B cell (primary cell): ENCODE measurements around the gene BRSK2. TPM values are rescaled to one million over a fixed set of nuclear protein-coding genes. Genes with fewer than 3 reads are reported as not detected.
A peak's percentile ranks its signal among the peaks of the same experiment; 100 is the strongest.

Experiments
- ATAC-seq: fragments of 200-7000 bp; cut with Tn5 transposase; one replicate; pipeline ENCODE4 v1.10.0; 2021; ENCODE audit warnings: low read depth, mild to moderate bottlenecking, moderate number of reproducible peaks, moderate library complexity
- CTCF ChIA-PET: fragments of 350-600 bp; sonication (Branson Sonifier 250); formaldehyde crosslinking; loops from one replicate; lab custom pipeline; 2021; ENCODE audit warnings: antibody characterized with exemption, inconsistent platforms; lab: Charles Lee
- POLR2A ChIA-PET: fragments of 350-600 bp; sonication (Branson Sonifier 250); formaldehyde crosslinking; loops from one replicate; lab custom pipeline; 2021; ENCODE audit warnings: antibody characterized with exemption; lab: Charles Lee
- DNase-seq: peaks from one replicate; pipeline ENCODE4 v3.0.0; 2013
- H2AFZ ChIP-seq: 2 replicates; pipeline ENCODE4 v1.6.1; 2012; ENCODE audit warnings: mild to moderate bottlenecking, low read depth, low read length; ENCODE audit not compliant: insufficient read depth, poor library complexity, severe bottlenecking
- H3K27ac ChIP-seq, 2 donors: 1 replicate in 1 of 2; 2 replicates in 1 of 2; pipeline ENCODE4 v1.5.1; 2012 to 2013; ENCODE audit warnings: low read length in 2 of 2, mild to moderate bottlenecking in 2 of 2, moderate library complexity in 1 of 2
- H3K27me3 ChIP-seq, 4 experiments: fragments of 200-600 bp in 1 of 4; sonication (generic) in 1 of 4; replicated peaks in 1 of 4; 1 replicate in 2 of 4; 2 replicates in 2 of 4; pipeline versions ENCODE4 v1.6.1 to v1.7.0; 2013 to 2016; ENCODE audit warnings: low read length in 3 of 4, mild to moderate bottlenecking in 2 of 4, mixed read lengths in 1 of 4, moderate library complexity in 1 of 4; ENCODE audit not compliant: insufficient read depth in 4 of 4, control insufficient read depth in 3 of 4; ENCODE audit errors: control extremely low read depth in 1 of 4
- H3K36me3 ChIP-seq, 2 experiments: replicated peaks in 1 of 2; 1 replicate in 1 of 2; 2 replicates in 1 of 2; pipeline versions ENCODE4 v1.6.1 to v1.7.1; 2013; ENCODE audit warnings: low read length in 1 of 2; ENCODE audit not compliant: insufficient read depth in 2 of 2, control insufficient read depth in 1 of 2; ENCODE audit errors: control extremely low read depth in 1 of 2, extremely low read depth in 1 of 2
- H3K4me1 ChIP-seq, 2 donors: fragments of 200-600 bp in 1 of 2; sonication (generic) in 1 of 2; 1 replicate in 1 of 2; 2 replicates in 1 of 2; pipeline versions ENCODE4 v1.5.1 to v1.6.1; 2013 to 2017; ENCODE audit warnings: low read length in 2 of 2; ENCODE audit not compliant: control insufficient read depth in 2 of 2, insufficient read depth in 2 of 2
- H3K4me2 ChIP-seq: replicated peaks from 2 replicates; pipeline ENCODE3; 2012; ENCODE audit warnings: mild to moderate bottlenecking, low read depth, low read length; ENCODE audit not compliant: poor library complexity, severe bottlenecking
- H3K4me3 ChIP-seq, 5 experiments: fragments of 200-600 bp in 1 of 5; sonication (generic) in 1 of 5; 1 replicate in 3 of 5; 2 replicates in 2 of 5; pipeline versions ENCODE4 v1.5.1 to v1.7.0; 2011 to 2016; ENCODE audit warnings: low read length in 4 of 5, mild to moderate bottlenecking in 4 of 5, low read depth in 2 of 5, control low read depth in 1 of 5, moderate library complexity in 1 of 5; ENCODE audit not compliant: insufficient read depth in 1 of 5; ENCODE audit errors: control extremely low read depth in 1 of 5, extremely low read depth in 1 of 5
- H3K79me2 ChIP-seq: fragments of 200-600 bp; sonication (generic); one replicate; pipeline ENCODE4 v1.6.0; 2016; ENCODE audit warnings: low read length; ENCODE audit not compliant: control insufficient read depth, insufficient read depth
- H3K9ac ChIP-seq: fragments of 200-600 bp; sonication (generic); 2 replicates; pipeline ENCODE4 v1.6.1; 2017; ENCODE audit warnings: mild to moderate bottlenecking, low read length, moderate library complexity
- H3K9me3 ChIP-seq, 3 donors: one replicate each; pipeline versions ENCODE4 v1.6.1 to v1.7.1; 2013; ENCODE audit warnings: low read length in 2 of 3; ENCODE audit not compliant: control insufficient read depth in 2 of 3, insufficient read depth in 1 of 3; ENCODE audit errors: control extremely low read depth in 1 of 3
- H4K20me1 ChIP-seq: 2 replicates; pipeline ENCODE4 v1.6.0; 2012; ENCODE audit warnings: mild to moderate bottlenecking, low read length; ENCODE audit not compliant: insufficient read depth, control insufficient read depth, poor library complexity, severe bottlenecking
- H3K27ac Mint-ChIP-seq: one replicate; pipeline ENCODE4 v1.8.0; 2021; ENCODE audit warnings: mixed read lengths
- H3K27me3 Mint-ChIP-seq: one replicate; pipeline ENCODE4 v1.8.0; 2021; ENCODE audit warnings: mixed read lengths
- H3K4me1 Mint-ChIP-seq: one replicate; pipeline ENCODE4 v1.8.0; 2021; ENCODE audit warnings: mixed read lengths
- H3K4me3 Mint-ChIP-seq: one replicate; pipeline ENCODE4 v1.8.0; 2021; ENCODE audit warnings: mixed read lengths
- H3K9me3 Mint-ChIP-seq: one replicate; pipeline ENCODE4 v1.8.0; 2022; ENCODE audit warnings: mixed read lengths; ENCODE audit not compliant: insufficient read depth
- EZH2 ChIP-seq: IDR thresholded peaks from 2 replicates; pipeline ENCODE4 v1.6.1; 2012; ENCODE audit warnings: borderline replicate concordance, low read depth, mild to moderate bottlenecking, moderate library complexity, low read length; ENCODE audit not compliant: insufficient read depth, poor library complexity, severe bottlenecking
- WGBS: methylation state at CpG from one replicate; pipeline ENCODE4 v1.1.5; 2013; ENCODE audit warnings: missing lambda C conversion rate; ENCODE audit not compliant: insufficient coverage; 5-methylcytosine and 5-hydroxymethylcytosine counted together
- intact Hi-C: fragments of 100-400 bp; cut with micrococcal nuclease; formaldehyde crosslinking; loops from one replicate; pipeline ENCODE4 v1.10.0; 2022
- polyA plus RNA-seq: library from polyadenylated mRNA; depleted of rRNA; stranded (reverse); fragments of >200 nt; gene quantifications from 2 replicates; pipeline ENCODE4 v1.2.3, GENCODE V29; 2012
- total RNA-seq, 2 donors: library from RNA; stranded (reverse); fragments of 120-200 nt in 1 of 2; gene quantifications; 1 replicate in 1 of 2; 2 replicates in 1 of 2; pipeline versions ENCODE4 v1.2.3 to v1.2.4, GENCODE V29; 2013 to 2022
- TF ChIP-seq, protein P1 (sequence below): fragments of 200-600 bp; IDR thresholded peaks from one replicate; pipeline ENCODE4 v1.8.0; 2022; ENCODE audit warnings: antibody characterized with exemption, mild to moderate bottlenecking

The BRSK2 gene
- total and polyA plus RNA-seq, 2 donors (not counting 1 experiment from before 2014, with no cell fraction given), result 0.51 to 0.79 TPM

DNA sequence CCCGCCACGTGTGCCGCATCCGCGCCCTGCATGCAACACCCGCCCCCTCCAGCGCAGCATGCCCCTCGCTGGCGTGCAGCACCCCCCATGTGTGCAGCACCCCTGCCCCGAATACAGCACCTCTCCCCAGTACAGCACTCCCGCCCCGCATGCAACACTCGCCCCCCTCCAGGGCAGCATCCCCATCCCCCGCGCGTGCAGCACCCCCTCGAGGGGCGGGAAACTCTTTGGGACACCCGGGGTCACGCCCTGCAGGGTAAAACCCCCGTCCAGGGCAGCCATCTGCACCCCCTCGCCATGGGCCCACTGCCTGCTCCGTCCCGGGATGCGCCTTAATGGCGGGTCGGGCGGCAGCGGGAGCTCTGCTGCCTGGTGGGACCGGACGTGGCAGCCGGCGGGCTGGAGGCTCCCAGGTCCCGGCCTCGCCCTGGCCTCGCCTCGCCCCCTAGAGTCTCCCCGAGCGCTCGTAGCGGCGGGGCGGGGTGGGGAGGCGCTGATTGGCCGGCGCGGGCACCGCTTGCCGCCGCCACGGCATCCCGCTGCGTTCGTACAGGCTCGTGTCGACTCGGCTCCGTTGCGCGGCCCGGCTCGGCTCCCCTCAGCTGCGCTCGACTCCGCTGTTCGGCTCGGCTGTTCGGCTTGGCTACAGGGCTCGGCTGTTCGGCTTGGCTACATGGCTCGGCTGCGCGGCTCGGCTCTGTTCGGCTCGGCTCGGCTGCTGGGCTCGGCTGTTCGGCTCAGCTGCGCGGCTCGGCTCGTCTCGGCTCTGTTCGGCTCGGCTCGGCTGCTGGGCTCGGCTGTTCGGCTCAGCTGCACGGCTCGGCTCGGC is 417 bp upstream of the BRSK2 start:
- Mint-ChIP-seq H3K27me3 (peaks cover 26% of the 10 kb centered on the region), H3K9me3 (no peaks in the 10 kb centered on the region)
- intact Hi-C loops, result loop anchor here (1.0 to 10.0 kb wide), 4 partner anchors 80 to 815 kb away; partner anchors contain the start of genes PHRF1 and TOLLIP

More for the DNA sequence above, 417 bp upstream of the BRSK2 start:
- Histone ChIP-seq H3K27ac (peak overlapping the region in 1 of 2 donors; percentile 39), H3K4me2 (peak overlapping the region; percentile 100), H4K20me1 (no peaks in the 10 kb centered on the region), H3K4me1 (peaks cover 22 to 29% of the 10 kb centered on the region in 2 donors), H3K27me3 (peaks cover 0 to 42% (median 23%) of the 10 kb centered on the region in 4 experiments), H2AFZ (peak overlapping the region; percentile 80), H3K4me3 (peak overlapping the region in 4 of 5 experiments; percentile 56 to 70 (median 64)), H3K9me3 (peaks cover 0 to 16% (median 0%) of the 10 kb centered on the region in 3 donors), H3K9ac (peak overlapping the region; percentile 76), H3K36me3 (no peaks in the 10 kb centered on the region), H3K79me2 (no peaks in the 10 kb centered on the region)
- Mint-ChIP-seq H3K4me1 (peaks cover 35% of the 10 kb centered on the region), H3K27ac (peak overlapping the region; percentile 63), H3K4me3 (peak overlapping the region; percentile 79)
- peak; percentile 94 for ATAC-seq
- CTCF ChIA-PET, result interaction anchor here (0.9 kb wide), 2 partner anchors 80 to 184 kb away, joined by 3 read pairs; partner anchors contain the start of gene TOLLIP
- TF ChIP-seq, protein P1, sequence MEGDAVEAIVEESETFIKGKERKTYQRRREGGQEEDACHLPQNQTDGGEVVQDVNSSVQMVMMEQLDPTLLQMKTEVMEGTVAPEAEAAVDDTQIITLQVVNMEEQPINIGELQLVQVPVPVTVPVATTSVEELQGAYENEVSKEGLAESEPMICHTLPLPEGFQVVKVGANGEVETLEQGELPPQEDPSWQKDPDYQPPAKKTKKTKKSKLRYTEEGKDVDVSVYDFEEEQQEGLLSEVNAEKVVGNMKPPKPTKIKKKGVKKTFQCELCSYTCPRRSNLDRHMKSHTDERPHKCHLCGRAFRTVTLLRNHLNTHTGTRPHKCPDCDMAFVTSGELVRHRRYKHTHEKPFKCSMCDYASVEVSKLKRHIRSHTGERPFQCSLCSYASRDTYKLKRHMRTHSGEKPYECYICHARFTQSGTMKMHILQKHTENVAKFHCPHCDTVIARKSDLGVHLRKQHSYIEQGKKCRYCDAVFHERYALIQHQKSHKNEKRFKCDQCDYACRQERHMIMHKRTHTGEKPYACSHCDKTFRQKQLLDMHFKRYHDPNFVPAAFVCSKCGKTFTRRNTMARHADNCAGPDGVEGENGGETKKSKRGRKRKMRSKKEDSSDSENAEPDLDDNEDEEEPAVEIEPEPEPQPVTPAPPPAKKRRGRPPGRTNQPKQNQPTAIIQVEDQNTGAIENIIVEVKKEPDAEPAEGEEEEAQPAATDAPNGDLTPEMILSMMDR, result peak; percentile 26
- no peak for TF ChIP-seq EZH2
- DNase-seq, result peak; percentile 97
- under 1% methylated on average over 88 of the region's 92 CpGs for WGBS
- POLR2A ChIA-PET, result interaction anchor here (0.8 to 0.9 kb wide), 2 partner anchors 79 to 185 kb away, joined by 3 read pairs; no protein-coding TSS in a partner anchor
